Cardiac muscle cell (in vitro differentiated cells and primary cell): ENCODE results near the gene SCIMP. TPM values are rescaled to one million over a fixed set of nuclear protein-coding genes. Genes with fewer than 3 reads are reported as not detected.

ENCODE experiments used
- DNase-seq, 2 donors: peaks; one replicate each; pipeline versions ENCODE4 v3.0.0 to v3.0.0-alpha.2; 2010 to 2017; ENCODE audit warnings: low read depth in 1 of 2, low spot score in 1 of 2
- H3K27ac ChIP-seq: fragments of 200-600 bp; sonication (generic); 2 replicates; pipeline ENCODE4 v1.5.1; 2016
- H3K27me3 ChIP-seq: fragments of 200-600 bp; sonication (generic); 2 replicates; pipeline ENCODE4 v1.6.0; 2016; ENCODE audit warnings: control low read depth
- H3K36me3 ChIP-seq: fragments of 200-600 bp; sonication (generic); 2 replicates; pipeline ENCODE4 v1.5.1; 2016; ENCODE audit warnings: control low read depth
- H3K4me1 ChIP-seq: fragments of 200-600 bp; sonication (generic); 2 replicates; pipeline ENCODE4 v1.8.1; 2017; ENCODE audit warnings: low read depth, mild to moderate bottlenecking, mixed run types
- H3K4me3 ChIP-seq: fragments of 200-600 bp; sonication (generic); 2 replicates; pipeline ENCODE4 v1.5.1; 2016; ENCODE audit warnings: mild to moderate bottlenecking
- H3K9me3 ChIP-seq: fragments of 200-600 bp; sonication (generic); 2 replicates; pipeline ENCODE4 v1.5.1; 2017; ENCODE audit warnings: low read depth, mild to moderate bottlenecking, control low read depth
- CTCF ChIP-seq: IDR thresholded peaks from 2 replicates; pipeline ENCODE4 v1.5.1; 2012; ENCODE audit warnings: low read depth, mild to moderate bottlenecking, low read length
- polyA plus RNA-seq: library from polyadenylated mRNA; unstranded; fragments of >200 nt; fragmentation: Nextera tagmentation; extraction: Ambion mirVana; gene quantifications from 2 replicates; pipeline ENCODE4 v1.2.1, GENCODE V29; 2016
- total RNA-seq: library from RNA; depleted of rRNA; stranded (reverse); fragments of >200 nt; gene quantifications from 2 replicates; pipeline ENCODE4 v1.2.3, GENCODE V29; 2016

Gene SCIMP
- total and polyA plus RNA-seq, 2 experiments from 2014 or later: 0.72 TPM; not detected in 1

GRCh38 chr17:5272322-5272721 lies 37.7 kb upstream of the SCIMP start:
- H3K27ac ChIP-seq: no peak overlapping the region
- no peaks in the 10 kb centered on the region for H3K4me1 ChIP-seq
- H3K27me3 ChIP-seq: no peaks in the 10 kb centered on the region
- H3K4me3 ChIP-seq: no peak overlapping the region
- no peaks in the 10 kb centered on the region for H3K36me3 ChIP-seq
- no peak for TF ChIP-seq CTCF
- no peaks in the 10 kb centered on the region for H3K9me3 ChIP-seq
- DNase-seq: no peak

- Histone ChIP-seq H3K27me3 (no peaks in the 10 kb centered on the region), H3K4me1 (no peaks in the 10 kb centered on the region), H3K9me3 (no peaks in the 10 kb centered on the region), H3K4me3 (no peak overlapping the region), H3K27ac (no peak overlapping the region), H3K36me3 (no peaks in the 10 kb centered on the region)
- DNase-seq: no peak
- no peak for TF ChIP-seq CTCF
Measured at GRCh38 chr17:5269241-5269960, 34.7 kb upstream of the SCIMP start.

- no peak for DNase-seq
- TF ChIP-seq CTCF: no peak
- Histone ChIP-seq H3K9me3 (no peaks in the 10 kb centered on the region), H3K27ac (no peak overlapping the region), H3K4me1 (no peaks in the 10 kb centered on the region), H3K36me3 (no peaks in the 10 kb centered on the region), H3K4me3 (no peak overlapping the region), H3K27me3 (no peaks in the 10 kb centered on the region)
Measured at GRCh38 chr17:5264893-5265292, 30.2 kb upstream of the SCIMP start.

DNA sequence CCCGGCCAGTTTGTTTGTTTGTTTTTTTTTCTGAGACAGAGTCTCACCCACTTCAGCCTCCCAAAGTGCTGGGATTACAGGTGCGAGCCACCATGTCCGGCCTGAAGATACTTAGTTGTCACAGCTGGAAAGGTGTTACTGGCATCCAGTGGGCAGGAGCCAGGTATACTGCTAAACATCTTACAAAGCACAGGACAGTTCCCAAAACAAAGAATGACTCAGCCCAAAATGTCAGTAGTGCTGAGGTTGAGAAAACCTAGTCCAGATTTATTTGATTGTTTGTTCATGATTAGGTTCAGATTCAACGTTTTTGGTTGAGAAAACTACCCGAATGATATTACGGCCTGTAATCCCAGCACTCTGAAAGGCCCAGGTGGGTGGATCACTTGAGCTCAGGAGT lies 28.8 kb upstream of the SCIMP start:
- Histone ChIP-seq H3K27ac (no peak overlapping the region), H3K4me3 (no peak overlapping the region), H3K27me3 (no peaks in the 10 kb centered on the region), H3K36me3 (no peaks in the 10 kb centered on the region), H3K9me3 (no peaks in the 10 kb centered on the region), H3K4me1 (no peaks in the 10 kb centered on the region)
- no peak for DNase-seq
- no peak for TF ChIP-seq CTCF

DNA sequence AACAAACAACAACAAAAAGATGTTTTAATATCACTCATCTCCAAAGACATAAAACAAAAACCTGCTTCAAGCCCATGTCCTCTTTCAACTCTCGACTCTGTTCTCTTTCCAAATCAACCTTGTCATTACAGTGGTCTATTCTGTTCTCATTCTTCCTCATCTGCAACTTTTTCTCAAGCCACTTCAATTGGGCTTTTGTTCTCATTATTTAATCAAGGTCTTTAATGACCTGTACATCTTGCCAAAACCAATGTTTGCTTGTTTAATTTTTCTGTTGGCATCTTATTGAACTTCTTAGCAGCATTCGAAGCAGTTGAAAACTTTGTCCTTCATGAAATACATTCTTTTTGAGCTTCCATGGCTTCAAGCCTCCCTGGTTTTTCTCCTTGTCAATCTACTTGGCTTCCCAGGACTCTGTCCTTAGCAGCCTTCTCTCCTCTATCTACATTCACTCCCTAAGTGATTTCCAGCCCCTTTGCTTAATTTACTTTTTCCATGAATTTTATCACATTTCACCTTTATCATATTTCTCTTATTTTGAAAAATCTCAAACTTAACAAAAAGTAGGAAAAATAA lies 27.8 kb upstream of the SCIMP start:
- no peak for TF ChIP-seq CTCF
- Histone ChIP-seq H3K27me3 (no peaks in the 10 kb centered on the region), H3K27ac (no peak overlapping the region), H3K9me3 (no peaks in the 10 kb centered on the region), H3K4me1 (no peaks in the 10 kb centered on the region), H3K36me3 (no peaks in the 10 kb centered on the region), H3K4me3 (no peak overlapping the region)
- DNase-seq: no peak
